ENCODE data around the gene SLC16A11.

GRCh38 chr17:7029659-7030058 lies 14.2 kb downstream of the SLC16A11 start:
- TF ChIP-seq CTCF (IDR thresholded peaks at IDR 0.05) (no peak), ZFX (IDR thresholded peaks at IDR 0.05; ENCODE audit: borderline replicate concordance) (no peak)

Data from 22Rv1 (cell line).